Glutamatergic neuron (in vitro differentiated cells): ENCODE results near the gene FBXO5. TPM values are rescaled to one million over a fixed set of nuclear protein-coding genes. Genes with fewer than 3 reads are reported as not detected.
A peak's percentile ranks its signal among the peaks of the same experiment; 100 is the strongest.

Experiments
- DNase-seq: peaks from one replicate; pipeline ENCODE4 v3.0.0; 2022
- H3K27ac Mint-ChIP-seq: one replicate; pipeline ENCODE4 v1.8.0; 2020; ENCODE audit warnings: mild to moderate bottlenecking, mixed read lengths, inconsistent platforms; ENCODE audit not compliant: unreplicated experiment
- H3K27me3 Mint-ChIP-seq: one replicate; pipeline ENCODE4 v1.8.0; 2020; ENCODE audit warnings: mild to moderate bottlenecking, moderate library complexity, mixed read lengths, inconsistent platforms; ENCODE audit not compliant: unreplicated experiment
- H3K36me3 Mint-ChIP-seq: one replicate; pipeline ENCODE4 v1.8.0; 2020; ENCODE audit warnings: mild to moderate bottlenecking, mixed read lengths, inconsistent platforms; ENCODE audit not compliant: unreplicated experiment
- H3K4me1 Mint-ChIP-seq: one replicate; pipeline ENCODE4 v1.8.0; 2020; ENCODE audit warnings: mild to moderate bottlenecking, low read depth, mixed read lengths, inconsistent platforms; ENCODE audit not compliant: unreplicated experiment
- H3K4me3 Mint-ChIP-seq: one replicate; pipeline ENCODE4 v1.8.0; 2020; ENCODE audit warnings: mild to moderate bottlenecking, mixed read lengths, inconsistent platforms; ENCODE audit not compliant: unreplicated experiment
- H3K9me3 Mint-ChIP-seq: one replicate; pipeline ENCODE4 v1.8.0; 2020; ENCODE audit warnings: mild to moderate bottlenecking, moderate library complexity, mixed read lengths, inconsistent platforms; ENCODE audit not compliant: unreplicated experiment
- total RNA-seq: library from RNA; stranded (reverse); fragmentation: NEBNext Ultra II Directional; extraction: Animal tissue kit (Norgen Biotek cat#: 25700); gene quantifications from one replicate; pipeline ENCODE4 v1.2.1, GENCODE V29; 2021; ENCODE audit not compliant: unreplicated experiment
- TF ChIP-seq, protein P1 (sequence below): fragments of 200-600 bp; sonication (generic); IDR thresholded peaks from one replicate; pipeline ENCODE4 v1.5.0; 2021; ENCODE audit not compliant: partially characterized antibody, unreplicated experiment

The FBXO5 gene
- total RNA-seq, 1 donor from 2014 or later = 6.2 TPM

DNA sequence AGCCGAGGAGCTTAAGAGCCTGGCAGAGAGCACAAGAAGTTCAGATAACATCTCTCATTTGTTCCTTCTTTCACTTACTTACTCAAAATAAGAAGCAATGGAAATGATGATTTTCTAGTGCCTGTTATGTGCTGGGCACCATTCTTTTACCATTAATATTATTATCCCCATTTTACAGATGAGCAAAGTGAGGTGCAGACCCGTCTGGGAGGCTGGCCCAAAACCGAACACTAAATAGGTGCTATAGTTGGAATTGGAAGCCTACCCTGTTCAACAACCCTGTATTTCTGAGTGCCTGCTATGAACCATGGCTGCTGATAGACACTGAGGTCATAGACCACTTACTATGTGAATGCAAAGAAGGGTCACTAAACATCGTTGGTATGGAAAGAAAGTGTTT, 44.6 kb upstream of the FBXO5 start:
- Mint-ChIP-seq H3K36me3 (no peaks in the 10 kb centered on the region), H3K27ac (no peak overlapping the region), H3K4me1 (no peaks in the 10 kb centered on the region), H3K4me3 (no peak overlapping the region), H3K27me3 (no peaks in the 10 kb centered on the region), H3K9me3 (no peaks in the 10 kb centered on the region)
- TF ChIP-seq, protein P1, sequence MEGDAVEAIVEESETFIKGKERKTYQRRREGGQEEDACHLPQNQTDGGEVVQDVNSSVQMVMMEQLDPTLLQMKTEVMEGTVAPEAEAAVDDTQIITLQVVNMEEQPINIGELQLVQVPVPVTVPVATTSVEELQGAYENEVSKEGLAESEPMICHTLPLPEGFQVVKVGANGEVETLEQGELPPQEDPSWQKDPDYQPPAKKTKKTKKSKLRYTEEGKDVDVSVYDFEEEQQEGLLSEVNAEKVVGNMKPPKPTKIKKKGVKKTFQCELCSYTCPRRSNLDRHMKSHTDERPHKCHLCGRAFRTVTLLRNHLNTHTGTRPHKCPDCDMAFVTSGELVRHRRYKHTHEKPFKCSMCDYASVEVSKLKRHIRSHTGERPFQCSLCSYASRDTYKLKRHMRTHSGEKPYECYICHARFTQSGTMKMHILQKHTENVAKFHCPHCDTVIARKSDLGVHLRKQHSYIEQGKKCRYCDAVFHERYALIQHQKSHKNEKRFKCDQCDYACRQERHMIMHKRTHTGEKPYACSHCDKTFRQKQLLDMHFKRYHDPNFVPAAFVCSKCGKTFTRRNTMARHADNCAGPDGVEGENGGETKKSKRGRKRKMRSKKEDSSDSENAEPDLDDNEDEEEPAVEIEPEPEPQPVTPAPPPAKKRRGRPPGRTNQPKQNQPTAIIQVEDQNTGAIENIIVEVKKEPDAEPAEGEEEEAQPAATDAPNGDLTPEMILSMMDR = no peak
- DNase-seq = no peak

DNA sequence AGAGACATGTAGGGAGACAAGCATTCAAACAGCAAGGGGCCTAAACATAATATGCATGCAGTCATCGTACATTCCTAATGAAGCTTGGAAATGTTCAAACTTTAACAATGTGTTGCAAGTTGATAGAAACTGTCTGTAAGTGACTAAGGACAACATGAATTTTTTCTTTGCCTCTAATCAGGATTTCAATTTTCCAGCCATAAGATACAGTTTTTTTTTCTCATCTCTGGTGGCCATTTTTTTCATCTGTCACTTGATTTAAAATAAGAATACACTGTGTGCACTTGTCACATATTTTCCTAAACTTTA, 41.8 kb upstream of the FBXO5 start:
- Mint-ChIP-seq H3K27me3 (no peaks in the 10 kb centered on the region), H3K27ac (no peak overlapping the region), H3K9me3 (no peaks in the 10 kb centered on the region), H3K4me3 (no peak overlapping the region), H3K4me1 (no peaks in the 10 kb centered on the region), H3K36me3 (no peaks in the 10 kb centered on the region)
- TF ChIP-seq, protein P1 = peak; percentile 47
- no peak for DNase-seq

- TF ChIP-seq, protein P1 = peak; percentile 84
- H3K4me3 Mint-ChIP-seq = no peak overlapping the region
- H3K27ac Mint-ChIP-seq = no peak overlapping the region
- H3K4me1 Mint-ChIP-seq = no peaks in the 10 kb centered on the region
- H3K36me3 Mint-ChIP-seq = no peaks in the 10 kb centered on the region
- DNase-seq = no peak
- no peaks in the 10 kb centered on the region for H3K27me3 Mint-ChIP-seq
- H3K9me3 Mint-ChIP-seq = no peaks in the 10 kb centered on the region
Observed at GRCh38 chr6:153023977-153024708, 41.3 kb upstream of the FBXO5 start.

DNA sequence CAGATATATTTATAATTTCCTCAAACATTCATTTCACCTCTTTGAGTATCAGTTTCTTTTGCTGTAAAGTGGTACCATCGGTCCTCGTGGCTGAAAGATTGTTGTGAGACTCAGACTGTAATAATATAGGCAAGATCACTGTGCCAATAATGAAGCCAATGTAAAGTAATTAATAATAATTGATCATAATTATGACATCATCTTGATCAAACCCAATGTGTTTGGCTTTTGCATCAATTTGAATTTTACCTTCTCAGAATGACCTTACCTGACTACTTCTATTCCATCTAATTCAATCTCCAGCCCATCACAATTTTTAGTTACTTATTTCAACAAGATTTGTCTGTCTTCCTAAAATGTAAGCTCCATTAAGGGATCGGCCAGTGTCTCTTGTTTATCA, 35.5 kb upstream of the FBXO5 start:
- DNase-seq = no peak
- no peak overlapping the region for H3K27ac Mint-ChIP-seq
- H3K9me3 Mint-ChIP-seq = no peaks in the 10 kb centered on the region
- no peaks in the 10 kb centered on the region for H3K36me3 Mint-ChIP-seq
- no peaks in the 10 kb centered on the region for H3K4me1 Mint-ChIP-seq
- TF ChIP-seq, protein P1 = no peak
- no peak overlapping the region for H3K4me3 Mint-ChIP-seq
- H3K27me3 Mint-ChIP-seq = no peaks in the 10 kb centered on the region

DNA sequence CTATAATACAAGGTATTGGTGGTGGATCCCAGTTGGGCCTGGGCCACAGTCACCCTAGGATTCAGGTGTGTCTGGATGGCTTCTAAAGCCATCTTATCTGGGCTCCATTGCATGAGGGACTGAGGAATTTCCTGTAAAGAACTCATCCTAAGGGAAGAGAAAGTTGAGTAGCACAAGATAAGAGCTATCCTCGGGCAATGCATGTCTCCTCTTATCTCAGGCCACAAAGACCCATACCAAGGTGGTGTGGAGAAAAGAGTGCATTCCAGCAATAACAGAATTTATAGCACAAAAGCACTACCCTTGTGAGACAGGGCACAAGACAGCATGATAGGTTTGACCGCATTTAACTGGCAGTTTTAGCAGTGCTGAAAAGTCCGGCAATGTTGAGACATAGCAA, 34.0 kb upstream of the FBXO5 start:
- Mint-ChIP-seq H3K27ac (no peak overlapping the region), H3K36me3 (no peaks in the 10 kb centered on the region), H3K27me3 (no peaks in the 10 kb centered on the region), H3K4me3 (no peak overlapping the region), H3K4me1 (no peaks in the 10 kb centered on the region), H3K9me3 (no peaks in the 10 kb centered on the region)
- DNase-seq = no peak
- TF ChIP-seq, protein P1 = no peak
